Endothelial cell of umbilical vein (primary cell): Measurements from ENCODE around the gene RPH3AL. TPM values are rescaled to one million over a fixed set of nuclear protein-coding genes. Genes with fewer than 3 reads are reported as not detected.

Experiments
- BruUV-seq: library from RNA; stranded (reverse); fragments of 400-500 nt; replicated peaks from 2 replicates; lab custom pipeline; 2021; lab: Mats Ljungman, UMichigan
- CTCF ChIA-PET: fragments of 300-600, 350-600 bp; sonication (Branson Sonifier 250); formaldehyde crosslinking; loops from one replicate; lab custom pipeline; 2021; ENCODE audit warnings: antibody characterized with exemption, inconsistent platforms; lab: Charles Lee
- POLR2A ChIA-PET: fragments of 300-600, 350-600 bp; sonication (Branson Sonifier 250); formaldehyde crosslinking; loops from one replicate; lab custom pipeline; 2021; ENCODE audit warnings: antibody characterized with exemption, inconsistent platforms; lab: Charles Lee
- DNase-seq: peaks from one replicate; pipeline ENCODE4 v3.0.0-alpha.2; 2011; ENCODE audit warnings: low read depth, low spot score
- FAIRE-seq: peaks from 2 replicates; lab custom pipeline; 2011; peaks lifted over from hg19 to GRCh38; lab: Jason Lieb, UNC
- H2AFZ ChIP-seq: 2 replicates; pipeline ENCODE4 v1.6.0; 2012; ENCODE audit warnings: low read depth, low read length, control low read depth, inconsistent platforms
- H3K27ac ChIP-seq: 2 replicates; pipeline ENCODE4 v1.5.1; 2011; ENCODE audit warnings: low read depth, mild to moderate bottlenecking, control low read depth, low read length, moderate library complexity; ENCODE audit not compliant: insufficient read depth
- H3K27me3 ChIP-seq, 2 experiments: 2 replicates each; pipeline versions ENCODE4 v1.6.0 to v1.6.1; 2011; ENCODE audit warnings: low read length in 2 of 2, mixed read lengths in 1 of 2; ENCODE audit not compliant: control insufficient read depth in 2 of 2, insufficient read depth in 2 of 2
- H3K36me3 ChIP-seq, 2 experiments: 2 replicates in 1 of 2; 3 replicates in 1 of 2; pipeline ENCODE4 v1.5.1; 2011; ENCODE audit warnings: low read length in 2 of 2, mild to moderate bottlenecking in 1 of 2, moderate library complexity in 1 of 2; ENCODE audit not compliant: control insufficient read depth in 2 of 2, insufficient read depth in 2 of 2; ENCODE audit errors: extremely low read depth in 1 of 2
- H3K4me1 ChIP-seq: 3 replicates; pipeline ENCODE4 v1.5.1; 2011; ENCODE audit warnings: mild to moderate bottlenecking, low read length; ENCODE audit not compliant: control insufficient read depth, insufficient read depth; ENCODE audit errors: extremely low read depth
- H3K4me2 ChIP-seq: 2 replicates; pipeline ENCODE4 v1.6.1; 2011; ENCODE audit warnings: low read length, control low read depth, mixed read lengths; ENCODE audit not compliant: insufficient read depth
- H3K4me3 ChIP-seq, 3 experiments: fragments of 200-600 bp in 1 of 3; sonication (generic), shearing (Covaris generic) in 1 of 3; replicated peaks in 1 of 3; 2 replicates each; pipeline ENCODE4 v1.5.1; 2011 to 2016; ENCODE audit warnings: control low read depth in 3 of 3, low read length in 3 of 3, mild to moderate bottlenecking in 2 of 3, inconsistent platforms in 1 of 3, low read depth in 1 of 3, moderate library complexity in 1 of 3; ENCODE audit not compliant: insufficient read depth in 1 of 3
- H3K79me2 ChIP-seq: 2 replicates; pipeline ENCODE4 v1.6.0; 2012; ENCODE audit warnings: low read length, inconsistent platforms; ENCODE audit not compliant: control insufficient read depth, insufficient read depth
- H3K9ac ChIP-seq: replicated peaks from 2 replicates; pipeline ENCODE3; 2011; ENCODE audit warnings: low read length, control low read depth; ENCODE audit not compliant: insufficient read depth; ENCODE audit errors: extremely low read depth
- H3K9me1 ChIP-seq: replicated peaks from 3 replicates; pipeline ENCODE4 v1.6.0; 2011; ENCODE audit warnings: mild to moderate bottlenecking, low read length; ENCODE audit not compliant: control insufficient read depth, insufficient read depth; ENCODE audit errors: extremely low read depth
- H3K9me3 ChIP-seq: replicated peaks from 2 replicates; pipeline ENCODE4 v1.5.1; 2012; ENCODE audit warnings: low read length, inconsistent platforms; ENCODE audit not compliant: control insufficient read depth, insufficient read depth
- H4K20me1 ChIP-seq: replicated peaks from 2 replicates; pipeline ENCODE3; 2011; ENCODE audit warnings: mild to moderate bottlenecking, low read length; ENCODE audit not compliant: control insufficient read depth, insufficient read depth; ENCODE audit errors: extremely low read depth
- CTCF ChIP-seq, 2 donors: IDR thresholded peaks; 1 replicate in 1 of 2; 2 replicates in 1 of 2; pipeline ENCODE4 v1.5.1; 2011; ENCODE audit warnings: low read length in 2 of 2, mild to moderate bottlenecking in 2 of 2, moderate library complexity in 2 of 2, control low read depth in 1 of 2, inconsistent platforms in 1 of 2, low read depth in 1 of 2; ENCODE audit not compliant: insufficient read depth in 1 of 2; ENCODE audit errors: extremely low read depth in 1 of 2
- EZH2 ChIP-seq: IDR thresholded peaks from 2 replicates; pipeline ENCODE4 v1.6.1; 2012; ENCODE audit warnings: borderline replicate concordance, low read depth, mild to moderate bottlenecking, moderate library complexity, low read length, inconsistent platforms; ENCODE audit not compliant: severe bottlenecking
- FOS ChIP-seq: IDR thresholded peaks from 2 replicates; pipeline ENCODE4 v1.6.1; 2011; ENCODE audit warnings: mild to moderate bottlenecking, low read length, moderate library complexity, borderline replicate concordance; ENCODE audit not compliant: insufficient read depth
- GATA2 ChIP-seq: IDR thresholded peaks from 2 replicates; pipeline ENCODE4 v1.7.0; 2011; ENCODE audit warnings: low read depth, mild to moderate bottlenecking, moderate library complexity, mixed read lengths, low read length; ENCODE audit not compliant: insufficient read length, insufficient read depth
- JUN ChIP-seq: IDR thresholded peaks from 2 replicates; pipeline ENCODE4 v1.6.1; 2011; ENCODE audit warnings: borderline replicate concordance, low read depth; ENCODE audit not compliant: insufficient read length, insufficient read depth
- MAX ChIP-seq: IDR thresholded peaks from 2 replicates; pipeline ENCODE4 v1.6.1; 2011; ENCODE audit not compliant: insufficient read depth, insufficient read length
- MYC ChIP-seq: IDR thresholded peaks from one replicate; pipeline ENCODE4 v1.6.1; 2011; ENCODE audit warnings: mild to moderate bottlenecking, low read depth, low read length
- POLR2A ChIP-seq: IDR thresholded peaks from 2 replicates; pipeline ENCODE4 v1.6.1; 2012; ENCODE audit warnings: low read depth, mild to moderate bottlenecking, control low read depth, low read length
- POLR2AphosphoS5 ChIP-seq: IDR thresholded peaks from 2 replicates; pipeline ENCODE4 v1.6.1; 2012; ENCODE audit warnings: low read depth, mild to moderate bottlenecking, control low read depth, low read length, moderate library complexity; ENCODE audit not compliant: insufficient read depth
- dilution Hi-C: fragments of 300-500 bp; cut with MboI; formaldehyde crosslinking; loops from one replicate; pipeline ENCODE4 v1.15.0; 2019; ENCODE audit warnings: low sequenced_read_pairs; ENCODE audit not compliant: extremely low pct_ligation_motif_present
- intact Hi-C: fragments of 100-400 bp; cut with micrococcal nuclease; formaldehyde crosslinking; loops from one replicate; pipeline ENCODE4 v1.10.0; 2022
- polyA plus RNA-seq, 4 experiments: library from polyadenylated mRNA; depleted of rRNA in 3 of 4; stranded (reverse) in 3 of 4; unstranded in 1 of 4; fragments of >200 nt; gene quantifications; 2 replicates each; pipeline versions ENCODE4 v1.2.1 to v1.2.3, GENCODE V29; 2011 to 2012; ENCODE audit warnings: missing spikeins in 1 of 4
- total RNA-seq: library from RNA; stranded (reverse); gene quantifications from 2 replicates; pipeline ENCODE4 v1.2.3, GENCODE V29; 2021

The RPH3AL gene
- total and polyA plus RNA-seq, 2 donors (not counting 3 experiments of a cell fraction or from before 2014, with no cell fraction given) = 4.1 to 7.0 TPM

GRCh38 chr17:337866-338265 is 14.7 kb downstream of the RPH3AL start:
- H3K9me3 ChIP-seq = no peaks in the 10 kb centered on the region
- no peaks in the 10 kb centered on the region for H3K27me3 ChIP-seq
- FAIRE-seq = no peak
- ChIA-PET CTCF (interaction anchor here (0.9 to 1.8 kb wide), 2 partner anchors 13 to 47 kb away, joined by 3 to 4 read pairs; no protein-coding TSS in a partner anchor), POLR2A (no interaction called here)
- H3K79me2 ChIP-seq = no peaks in the 10 kb centered on the region
- intact Hi-C loops (no loop called here), dilution Hi-C loops (no loop called here)
- no peak overlapping the region for H3K9ac ChIP-seq
- no peak overlapping the region for H3K4me3 ChIP-seq
- H4K20me1 ChIP-seq = no peaks in the 10 kb centered on the region
- H3K27ac ChIP-seq = no peak overlapping the region
- peaks cover 10% of the 10 kb centered on the region for H3K4me1 ChIP-seq
- no peaks in the 10 kb centered on the region for H3K36me3 ChIP-seq
- no peak for DNase-seq
- no peak overlapping the region for H3K4me2 ChIP-seq
- no peaks in the 10 kb centered on the region for H3K9me1 ChIP-seq
- no peak overlapping the region for H2AFZ ChIP-seq
- no TSS peak for BruUV-seq
- TF ChIP-seq POLR2AphosphoS5 (no peak), MYC (no peak), EZH2 (no peak), GATA2 (no peak), POLR2A (no peak), MAX (no peak), FOS (no peak), JUN (no peak), CTCF (IDR thresholded peaks at IDR 0.05; ENCODE audit: extremely low read depth in 1 of 2, insufficient read depth in 1 of 2, low read depth in 1 of 2, low read length in 2 of 2) (no peak)
